GM18526 (cell line): ENCODE results near the gene HELB.

Source experiments
- POLR2A ChIP-seq: IDR thresholded peaks from 3 replicates; pipeline ENCODE4 v1.6.1; 2011; ENCODE audit not compliant: insufficient read length; ENCODE audit errors: extremely low read depth

HELB gene

GRCh38 chr12:66288121-66288520, 14.2 kb upstream of the HELB start:
- no peak for TF ChIP-seq POLR2A

GRCh38 chr12:66289485-66289884, 12.8 kb upstream of the HELB start:
- no peak for TF ChIP-seq POLR2A

DNA sequence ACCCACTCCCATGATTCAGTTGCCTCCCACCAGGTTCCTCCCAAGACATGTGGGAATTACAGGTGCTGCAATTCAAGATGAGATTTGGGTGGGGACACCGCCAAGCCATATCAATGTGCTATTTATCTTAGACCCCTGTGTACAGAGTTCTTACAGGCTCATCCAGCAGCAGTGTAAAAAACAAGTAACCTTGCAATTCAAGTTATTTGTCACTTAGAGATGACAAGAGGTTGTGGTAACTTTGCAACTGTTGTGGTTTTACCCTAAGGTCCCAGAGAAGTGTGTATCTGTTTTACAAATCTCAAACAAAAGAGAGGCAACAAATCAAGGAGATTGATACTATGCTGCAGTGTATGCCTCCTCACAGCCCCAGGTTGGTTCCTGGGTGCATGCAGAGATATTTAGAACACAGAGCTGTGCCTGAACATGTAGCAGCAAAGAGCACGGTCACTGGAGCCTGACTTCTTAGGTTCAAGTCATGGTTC, 11.5 kb upstream of the HELB start:
- TF ChIP-seq POLR2A, result no peak

DNA sequence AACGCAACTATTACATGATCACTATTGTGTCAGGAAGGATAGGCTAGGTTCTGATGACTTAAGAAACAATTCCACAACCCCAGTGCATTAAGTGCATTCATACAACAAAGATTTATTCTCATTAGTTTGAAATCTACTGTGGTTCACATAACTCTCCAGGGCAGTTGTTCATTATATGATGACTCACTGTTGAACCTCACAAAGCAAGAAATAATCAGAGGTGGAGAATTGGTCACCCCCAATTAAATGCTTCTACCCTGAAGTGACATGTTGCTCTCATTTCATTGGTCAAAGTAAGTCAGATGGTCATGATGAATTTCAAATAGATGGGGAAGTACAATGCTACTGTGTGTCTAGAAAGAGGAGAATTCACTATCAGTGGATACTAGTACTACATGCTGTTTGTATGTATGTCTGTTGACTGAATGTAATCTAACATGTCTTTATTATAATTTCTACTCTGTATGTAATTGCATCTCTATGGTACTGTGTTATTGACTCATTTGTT, 6.1 kb upstream of the HELB start:
- no peak for TF ChIP-seq POLR2A

DNA sequence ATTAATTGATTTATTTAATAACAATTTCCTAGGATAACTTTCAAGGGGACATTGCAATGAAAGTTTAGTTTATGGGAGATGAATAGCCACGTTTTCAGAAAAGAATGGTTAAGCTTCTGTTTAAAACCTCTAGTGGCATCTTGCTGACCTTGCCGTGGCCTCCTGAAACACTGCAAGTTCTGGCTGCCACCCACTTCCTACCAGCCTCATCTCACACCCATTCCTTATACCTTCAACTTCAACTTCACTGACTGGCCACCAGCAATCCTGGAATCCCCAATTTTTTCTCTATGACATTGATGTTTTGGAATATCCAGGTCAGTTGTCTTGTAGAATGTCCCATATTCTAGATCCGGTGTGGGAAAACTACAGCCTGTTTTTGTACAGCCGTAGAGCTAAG, 5.2 kb upstream of the HELB start:
- no peak for TF ChIP-seq POLR2A

DNA sequence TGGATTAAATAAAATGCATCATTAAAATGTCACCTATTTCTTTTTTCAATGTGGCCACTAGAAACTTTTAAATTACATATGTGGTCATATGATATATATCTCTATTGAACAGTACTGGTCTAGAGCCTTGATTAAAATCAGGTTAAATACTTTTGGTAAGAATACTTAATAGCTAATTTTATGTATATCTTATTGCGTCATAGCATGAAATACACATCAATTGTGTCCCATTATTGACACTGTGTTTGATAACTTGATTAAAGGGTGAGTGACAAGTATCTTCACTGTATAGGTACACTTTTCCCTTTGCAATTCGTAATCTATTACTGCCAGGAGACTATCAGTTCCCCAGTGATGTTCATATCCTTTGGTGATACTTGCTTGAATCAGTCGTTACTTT, 4.4 kb upstream of the HELB start:
- TF ChIP-seq POLR2A, result no peak

- no peak for TF ChIP-seq POLR2A
These were observed 505 bp downstream of the HELB start for GRCh38 chr12:66302827-66303169.

GRCh38 chr12:66304296-66304900, 2.1 kb downstream of the HELB start:
- TF ChIP-seq POLR2A, result no peak

- no peak for TF ChIP-seq POLR2A
These were observed 7.3 kb downstream of the HELB start for GRCh38 chr12:66309606-66310005.

- TF ChIP-seq POLR2A, result no peak
These were observed 9.9 kb downstream of the HELB start for GRCh38 chr12:66312189-66312588.

DNA sequence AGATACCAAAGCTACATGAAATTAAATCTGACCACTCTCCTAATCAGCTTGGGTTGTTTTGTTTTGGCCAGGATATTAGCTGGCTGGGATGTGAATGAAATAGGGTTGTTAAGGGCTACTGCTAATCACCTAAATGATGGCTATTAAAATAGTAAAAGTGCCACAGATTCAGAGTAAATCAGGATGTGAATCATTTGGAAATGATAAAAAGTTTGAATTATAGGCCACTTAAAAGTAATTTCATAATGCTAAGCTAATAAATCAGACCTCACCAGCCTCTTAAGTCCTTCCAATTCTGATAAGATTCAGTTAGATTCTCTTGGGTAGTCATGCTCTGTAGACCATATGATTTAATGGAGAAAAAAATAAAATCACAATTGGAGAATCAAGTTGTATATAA, 12.0 kb downstream of the HELB start:
- TF ChIP-seq POLR2A, result no peak

DNA sequence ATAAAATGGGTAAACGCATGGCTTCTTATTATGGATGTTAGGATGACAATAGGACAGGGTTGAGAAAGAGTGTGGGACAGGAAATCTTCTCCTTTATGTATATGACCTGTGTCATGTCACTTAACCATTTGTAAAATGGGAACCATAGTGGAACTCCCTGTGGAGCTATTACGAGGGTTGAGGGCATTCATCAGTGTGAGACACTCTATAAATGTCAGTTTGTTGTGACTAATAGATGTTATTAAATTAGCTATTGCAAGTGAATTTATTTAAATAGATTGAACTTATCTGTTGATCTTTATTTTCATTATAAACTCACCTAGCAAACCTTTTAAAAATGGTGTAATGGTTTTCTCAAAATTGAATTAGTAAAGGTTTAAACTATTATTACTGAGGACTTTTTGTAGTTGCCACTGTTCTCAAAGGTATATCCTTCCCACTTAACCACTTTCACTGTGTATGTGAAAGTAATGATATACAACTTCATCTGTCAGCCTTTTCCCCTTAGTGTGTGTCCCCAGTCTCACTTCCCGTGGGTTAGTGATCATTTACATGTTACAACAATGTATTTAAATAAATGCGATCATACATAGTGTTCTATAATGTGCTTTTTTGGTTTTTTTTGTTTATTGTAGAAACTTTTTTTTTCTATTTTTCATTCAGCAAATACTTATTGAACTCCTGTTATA, 17.1 kb downstream of the HELB start:
- no peak for TF ChIP-seq POLR2A

- no peak for TF ChIP-seq POLR2A
These were observed 18.7 kb downstream of the HELB start for GRCh38 chr12:66320996-66321395.

DNA sequence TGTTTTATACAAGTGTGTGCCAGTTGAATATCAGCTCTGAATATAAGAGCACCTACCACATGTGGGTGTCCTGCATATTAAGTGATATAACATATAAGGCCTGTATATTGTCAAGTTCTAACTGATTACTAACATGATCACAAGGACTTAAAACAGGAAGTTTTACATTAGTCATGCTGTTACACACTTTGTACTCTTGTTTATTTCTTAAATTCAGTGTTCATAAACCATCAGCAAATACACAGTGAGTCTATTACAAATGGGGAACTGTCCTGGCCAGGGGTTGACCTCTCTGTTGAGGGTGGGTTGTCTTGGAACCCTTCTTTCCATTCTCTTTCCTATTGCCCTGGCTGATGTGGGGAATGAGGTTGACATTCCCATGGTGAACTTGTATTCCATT, 19.1 kb downstream of the HELB start:
- no peak for TF ChIP-seq POLR2A

GRCh38 chr12:66323017-66323416, 20.7 kb downstream of the HELB start:
- TF ChIP-seq POLR2A, result no peak

DNA sequence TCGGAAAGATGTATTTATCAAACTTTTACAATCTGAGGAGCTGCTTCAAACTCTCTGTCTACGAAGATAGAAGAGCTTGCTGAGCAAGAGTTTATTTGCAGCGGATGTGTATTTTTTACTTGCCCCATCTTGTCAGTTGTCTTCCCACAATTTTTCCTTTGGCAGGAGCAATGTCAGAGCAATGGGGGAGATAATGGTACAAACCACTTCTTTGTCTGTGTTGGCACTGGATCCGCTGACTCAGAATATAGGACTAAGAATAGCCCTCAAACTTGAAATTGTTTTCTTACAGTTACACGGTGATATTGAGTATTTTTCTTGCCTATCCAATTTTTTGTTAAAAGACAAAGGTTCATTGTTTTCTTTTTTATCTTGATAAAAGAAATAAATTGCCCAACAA, 27.6 kb downstream of the HELB start:
- TF ChIP-seq POLR2A, result no peak

DNA sequence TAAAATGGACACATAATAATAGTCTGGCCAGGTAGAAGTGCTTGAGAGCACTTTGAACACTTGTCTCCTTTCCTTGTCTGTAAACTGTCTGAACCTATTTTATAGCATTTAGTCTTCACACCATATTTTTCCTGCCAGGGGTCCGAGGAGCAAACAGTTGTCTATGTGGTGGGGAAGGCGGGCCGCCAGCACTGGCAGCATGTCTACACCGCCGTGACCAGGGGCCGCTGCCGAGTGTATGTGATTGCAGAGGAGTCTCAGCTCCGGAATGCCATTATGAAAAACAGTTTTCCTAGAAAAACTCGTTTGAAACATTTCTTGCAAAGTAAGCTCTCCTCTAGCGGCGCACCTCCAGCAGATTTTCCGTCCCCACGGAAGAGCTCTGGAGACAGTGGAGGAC, 28.7 kb downstream of the HELB start:
- no peak for TF ChIP-seq POLR2A
